Gastroesophageal sphincter (tissue), 4 donors: ENCODE measurements around the gene MDM1. TPM values are rescaled to one million over a fixed set of nuclear protein-coding genes. Genes with fewer than 3 reads are reported as not detected.

Source experiments
- ATAC-seq: fragments of 150-250 bp; one replicate; pipeline ENCODE4 v1.9.1; 2016; ENCODE audit warnings: mild to moderate bottlenecking, moderate library complexity
- H3K27ac ChIP-seq, 4 donors: fragments of 200-600 bp; sonication (generic) in 3 of 4; 1 replicate in 3 of 4; 2 replicates in 1 of 4; pipeline ENCODE4 v1.5.1; 2016 to 2019
- H3K27me3 ChIP-seq: fragments of 200-600 bp; sonication (generic); one replicate; pipeline ENCODE4 v1.5.1; 2019
- H3K36me3 ChIP-seq, 2 donors: fragments of 200-600 bp; sonication (generic); one replicate each; pipeline ENCODE4 v1.5.1; 2019; ENCODE audit warnings: control low read depth in 1 of 2
- H3K4me1 ChIP-seq, 3 donors: fragments of 200-600 bp; sonication (generic); 1 replicate in 2 of 3; 2 replicates in 1 of 3; pipeline ENCODE4 v1.5.1; 2016 to 2019; ENCODE audit warnings: control low read depth in 2 of 3
- H3K4me3 ChIP-seq, 2 donors: fragments of 200-600 bp; sonication (generic); one replicate each; pipeline ENCODE4 v1.5.1; 2019; ENCODE audit warnings: mild to moderate bottlenecking in 1 of 2, moderate library complexity in 1 of 2
- H3K9me3 ChIP-seq, 3 donors: fragments of 200-600 bp; sonication (generic); one replicate each; pipeline ENCODE4 v1.5.1; 2017 to 2019; ENCODE audit warnings: control low read depth in 2 of 3
- EP300 ChIP-seq: sonication (generic); formaldehyde crosslinking; IDR thresholded peaks from one replicate; pipeline ENCODE4 v1.6.1; 2017; ENCODE audit warnings: antibody characterized with exemption, mild to moderate bottlenecking
- POLR2A ChIP-seq, 2 donors: fragments of 450-650 bp; IDR thresholded peaks; one replicate each; pipeline ENCODE4 v1.6.1; 2017; ENCODE audit warnings: antibody characterized with exemption in 2 of 2, mild to moderate bottlenecking in 2 of 2, moderate library complexity in 1 of 2
- POLR2AphosphoS5 ChIP-seq: sonication (generic); formaldehyde crosslinking; IDR thresholded peaks from one replicate; pipeline ENCODE4 v1.6.1; 2017; ENCODE audit warnings: antibody characterized with exemption
- WGBS, 2 donors: methylation state at CpG; one replicate each; pipeline ENCODE4 v1.1.5; 2018; ENCODE audit warnings: low coverage in 1 of 2; 5-methylcytosine and 5-hydroxymethylcytosine counted together
- total RNA-seq, 4 donors: library from RNA; depleted of rRNA; stranded (reverse); fragments of >200 nt; gene quantifications; one replicate each; pipeline ENCODE4 v1.1.0, GENCODE V29; 2016
- TF ChIP-seq, protein P1 (sequence below), 4 experiments: fragments of 200-600 bp in 2 of 4; fragments of 450-650 bp in 2 of 4; sonication (generic) in 1 of 4; IDR thresholded peaks; one replicate each; pipeline ENCODE4 v1.5.1; 2017 to 2019; ENCODE audit warnings: antibody characterized with exemption in 4 of 4, mild to moderate bottlenecking in 2 of 4, moderate library complexity in 2 of 4

The MDM1 gene
- total RNA-seq, 4 donors from 2014 or later: 13.5 to 38.8 (median 23.1) TPM

DNA sequence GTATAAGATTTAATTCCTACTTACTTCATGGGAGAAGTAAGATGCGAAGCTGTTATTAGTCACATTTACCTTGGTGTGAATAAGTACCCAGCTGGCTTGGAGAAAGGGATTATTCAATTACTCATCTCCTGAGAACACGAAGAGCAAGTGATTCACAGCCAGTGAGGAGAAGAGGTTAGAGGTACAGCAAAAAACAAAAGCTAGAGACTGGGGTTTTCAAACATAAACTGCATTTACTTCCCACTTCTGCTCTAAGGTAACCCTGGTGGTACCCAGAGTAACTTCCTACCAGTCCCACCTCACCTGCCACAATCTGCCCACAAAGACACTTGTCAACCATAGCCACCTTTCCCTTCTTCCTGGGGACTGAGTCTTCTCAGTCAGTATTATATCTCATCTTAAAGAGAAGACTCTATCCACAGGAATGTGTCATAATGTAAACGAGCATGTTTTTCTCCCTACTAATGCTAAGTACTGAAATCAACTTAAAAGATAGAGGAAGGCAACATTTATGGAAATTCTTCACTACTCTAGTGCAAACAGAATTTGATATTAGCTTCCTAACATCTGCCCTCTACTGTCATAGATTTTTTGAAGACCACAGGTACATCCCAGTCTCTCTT, 72.7 kb downstream of the MDM1 start:
- 33 to 46% methylated on average over 2 to 3 of the region's 3 CpGs for WGBS, 2 donors
- no peak for ATAC-seq

DNA sequence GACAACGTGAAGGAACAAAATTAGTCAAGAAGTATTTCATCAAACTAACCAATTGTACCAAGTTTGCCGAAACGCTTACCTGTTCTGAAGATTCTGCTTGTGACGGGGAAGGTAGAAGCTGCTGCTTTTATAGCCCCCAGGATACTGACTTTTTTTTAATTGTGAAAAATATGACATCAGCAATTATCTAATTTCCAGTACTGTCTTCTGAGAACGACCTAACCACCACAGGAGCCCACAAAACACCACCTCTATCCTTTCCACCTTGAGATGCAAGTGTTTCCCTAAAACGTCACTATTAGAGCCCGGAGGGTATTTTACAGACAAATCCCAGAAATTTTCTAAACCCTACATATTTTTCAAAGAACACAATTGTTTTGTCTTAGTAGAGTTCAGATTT, 78.7 kb downstream of the MDM1 start, which contains the start of gene IL22:
TSS of gene IL22 (minus strand) at position 101 of the 400 bp plus-strand sequence. CDS start 156 bp downstream, outside the sequence.
- Histone ChIP-seq H3K4me1 (no peaks in the 10 kb centered on the region), H3K36me3 (no peaks in the 10 kb centered on the region), H3K4me3 (no peak within 1 kb of the TSS), H3K27ac (no peak within 1 kb of the TSS), H3K27me3 (peaks cover 4% of the 10 kb centered on the region), H3K9me3 (no peaks in the 10 kb centered on the region)
- WGBS, 2 donors: 90 to 91% methylated on average over 6 to 7 of the region's 7 CpGs
- TF ChIP-seq POLR2A (IDR thresholded peaks at IDR 0.05): no peak
- no peak for TF ChIP-seq POLR2AphosphoS5
- no peak for TF ChIP-seq EP300
- TF ChIP-seq, protein P1, sequence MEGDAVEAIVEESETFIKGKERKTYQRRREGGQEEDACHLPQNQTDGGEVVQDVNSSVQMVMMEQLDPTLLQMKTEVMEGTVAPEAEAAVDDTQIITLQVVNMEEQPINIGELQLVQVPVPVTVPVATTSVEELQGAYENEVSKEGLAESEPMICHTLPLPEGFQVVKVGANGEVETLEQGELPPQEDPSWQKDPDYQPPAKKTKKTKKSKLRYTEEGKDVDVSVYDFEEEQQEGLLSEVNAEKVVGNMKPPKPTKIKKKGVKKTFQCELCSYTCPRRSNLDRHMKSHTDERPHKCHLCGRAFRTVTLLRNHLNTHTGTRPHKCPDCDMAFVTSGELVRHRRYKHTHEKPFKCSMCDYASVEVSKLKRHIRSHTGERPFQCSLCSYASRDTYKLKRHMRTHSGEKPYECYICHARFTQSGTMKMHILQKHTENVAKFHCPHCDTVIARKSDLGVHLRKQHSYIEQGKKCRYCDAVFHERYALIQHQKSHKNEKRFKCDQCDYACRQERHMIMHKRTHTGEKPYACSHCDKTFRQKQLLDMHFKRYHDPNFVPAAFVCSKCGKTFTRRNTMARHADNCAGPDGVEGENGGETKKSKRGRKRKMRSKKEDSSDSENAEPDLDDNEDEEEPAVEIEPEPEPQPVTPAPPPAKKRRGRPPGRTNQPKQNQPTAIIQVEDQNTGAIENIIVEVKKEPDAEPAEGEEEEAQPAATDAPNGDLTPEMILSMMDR (IDR thresholded peaks at IDR 0.05): no peak
- no peak for ATAC-seq

More for the DNA sequence above, 72.7 kb downstream of the MDM1 start:
- TF ChIP-seq EP300 (no peak), POLR2AphosphoS5 (no peak), POLR2A (IDR thresholded peaks at IDR 0.05) (no peak)
- TF ChIP-seq, protein P1 (IDR thresholded peaks at IDR 0.05): no peak
- H3K27ac ChIP-seq: no peak overlapping the region
- H3K36me3 ChIP-seq: no peaks in the 10 kb centered on the region
- no peaks in the 10 kb centered on the region for H3K4me1 ChIP-seq
- no peaks in the 10 kb centered on the region for H3K9me3 ChIP-seq
- no peak overlapping the region for H3K4me3 ChIP-seq
- no peaks in the 10 kb centered on the region for H3K27me3 ChIP-seq

DNA sequence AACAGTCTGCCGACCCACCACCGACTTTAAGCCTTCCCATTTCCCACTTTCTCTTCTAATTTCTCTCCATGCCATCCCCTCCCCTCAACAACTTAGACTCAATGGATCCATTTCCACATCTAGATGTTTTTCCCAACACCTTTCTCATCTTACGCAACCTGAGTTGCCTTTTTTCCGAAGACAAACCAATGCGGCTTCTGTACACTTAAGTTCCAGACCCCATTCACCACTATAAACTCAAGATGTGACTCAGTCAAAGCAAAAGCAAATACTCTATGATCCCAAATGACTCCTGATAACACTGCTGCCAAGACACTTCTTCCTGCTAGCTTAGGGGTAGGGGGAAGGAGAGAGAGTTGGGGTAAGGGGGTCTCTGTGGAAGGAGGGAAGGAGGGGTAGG, 80.1 kb downstream of the MDM1 start:
- Histone ChIP-seq H3K27me3 (peaks cover 4% of the 10 kb centered on the region), H3K4me3 (no peak overlapping the region), H3K9me3 (no peaks in the 10 kb centered on the region), H3K36me3 (no peaks in the 10 kb centered on the region), H3K27ac (no peak overlapping the region), H3K4me1 (no peaks in the 10 kb centered on the region)
- ATAC-seq: no peak
- TF ChIP-seq POLR2AphosphoS5: no peak
- TF ChIP-seq EP300: no peak
- TF ChIP-seq POLR2A (IDR thresholded peaks at IDR 0.05): no peak
- TF ChIP-seq, protein P1 (IDR thresholded peaks at IDR 0.05): no peak
- 96% methylated on average over 5 of the region's 5 CpGs; no CpG with 5 or more reads in 1 of the 2 donors for WGBS, 2 donors

DNA sequence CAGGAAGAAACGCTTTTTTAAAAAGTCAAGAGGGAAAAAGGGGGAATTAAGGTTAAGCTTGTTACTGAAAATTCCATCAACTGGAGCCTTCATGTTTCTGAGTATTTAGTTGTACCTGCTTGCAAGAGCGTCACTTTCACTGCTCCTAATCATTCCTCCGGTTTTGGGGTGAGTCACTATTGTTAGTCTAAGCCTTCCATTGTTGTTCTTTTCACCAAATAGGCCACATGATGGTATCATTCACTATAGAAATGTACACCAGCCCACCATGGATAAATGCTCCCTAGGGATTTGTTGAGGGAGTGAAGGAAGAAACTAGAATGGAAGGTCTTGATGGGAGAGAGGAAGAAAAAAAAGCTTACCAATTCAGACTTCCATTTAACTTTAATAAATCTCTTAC, 81.7 kb downstream of the MDM1 start:
- Histone ChIP-seq H3K4me1 (peaks cover 0 to 12% (median 4%) of the 10 kb centered on the region in 3 donors), H3K27ac (no peak overlapping the region), H3K36me3 (no peaks in the 10 kb centered on the region), H3K9me3 (no peaks in the 10 kb centered on the region), H3K27me3 (peaks cover 4% of the 10 kb centered on the region), H3K4me3 (no peak overlapping the region)
- 69 to 83% methylated on average over 3 of the region's 3 CpGs for WGBS, 2 donors
- TF ChIP-seq, protein P1 (IDR thresholded peaks at IDR 0.05): no peak
- TF ChIP-seq POLR2A (IDR thresholded peaks at IDR 0.05) (no peak), EP300 (no peak), POLR2AphosphoS5 (no peak)
- no peak for ATAC-seq

DNA sequence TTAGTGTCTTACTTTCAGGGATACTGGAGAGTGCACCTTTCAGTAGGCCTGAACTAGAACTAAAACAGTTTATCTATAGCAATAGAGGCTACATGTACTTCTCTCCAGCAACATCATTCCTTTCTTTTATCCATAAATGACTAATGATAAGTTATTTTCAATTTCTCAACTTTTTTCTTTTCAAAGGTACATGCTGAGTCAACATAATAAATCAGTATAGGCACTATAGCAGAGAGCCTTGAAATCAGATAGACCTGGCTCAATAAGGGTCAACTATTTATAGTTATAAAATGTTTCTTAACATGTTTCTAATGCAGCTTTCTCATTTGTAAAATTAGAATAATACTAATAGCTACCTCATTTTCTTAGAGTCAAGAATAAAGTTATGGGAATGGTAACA, 84.4 kb downstream of the MDM1 start:
- H3K4me3 ChIP-seq: no peak overlapping the region
- H3K27ac ChIP-seq: no peak overlapping the region
- no peak for ATAC-seq
- TF ChIP-seq, protein P1 (IDR thresholded peaks at IDR 0.05): no peak
- TF ChIP-seq POLR2A (IDR thresholded peaks at IDR 0.05) (no peak), POLR2AphosphoS5 (no peak), EP300 (no peak)
- H3K27me3 ChIP-seq: peaks cover 4% of the 10 kb centered on the region
- no peaks in the 10 kb centered on the region for H3K36me3 ChIP-seq
- no peaks in the 10 kb centered on the region for H3K9me3 ChIP-seq
- H3K4me1 ChIP-seq: peaks cover 0 to 24% (median 8%) of the 10 kb centered on the region in 3 donors
